ENCODE measurements around the gene TSPAN18.

DNA sequence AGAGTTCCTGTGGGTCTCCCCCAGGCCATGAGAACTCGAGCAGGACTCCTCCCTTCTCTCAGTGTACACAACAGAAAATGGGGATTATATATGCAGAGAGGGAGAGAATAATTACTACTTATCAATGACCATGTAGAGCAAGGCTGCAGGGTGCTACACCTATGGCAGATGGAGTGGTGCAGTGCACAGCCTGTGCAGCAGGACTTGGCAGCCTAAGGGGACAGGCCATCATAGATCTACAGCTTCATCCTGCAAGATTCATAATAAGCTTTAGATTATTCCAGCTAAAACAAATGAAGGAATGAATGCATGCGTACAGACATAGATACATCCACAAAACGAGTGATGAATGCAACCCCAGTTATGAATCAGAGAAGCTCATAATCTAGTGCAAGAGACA lies 232.3 kb downstream of the TSPAN18 start:
- no peak for TF ChIP-seq POLR2A (IDR thresholded peaks at IDR 0.05; ENCODE audit: low read depth, low read length)
- no peak for TF ChIP-seq TAF1 (IDR thresholded peaks at IDR 0.05; ENCODE audit: borderline replicate concordance, low read depth, low read length)
- TF ChIP-seq POLR2AphosphoS5 (IDR thresholded peaks at IDR 0.05; ENCODE audit: low read depth, low read length), result no peak
